AG10803 (cell line): Measurements from ENCODE around the gene TGFB1I1.

Experiments
- DNase-seq: peaks from one replicate; pipeline ENCODE4 v3.0.0; 2010; ENCODE audit warnings: low read depth
- H3K4me3 ChIP-seq: 2 replicates; pipeline ENCODE4 v1.5.1; 2011; ENCODE audit warnings: mild to moderate bottlenecking, low read length, control low read depth
- CTCF ChIP-seq: conservative IDR thresholded peaks from 2 replicates; pipeline ENCODE4 v1.5.1; 2011; ENCODE audit warnings: mild to moderate bottlenecking, low read length, control low read depth, inconsistent platforms

Gene TGFB1I1

GRCh38 chr16:31459687-31460581 is 12.0 kb upstream of the TGFB1I1 start:
- TF ChIP-seq CTCF, result no peak

GRCh38 chr16:31460582-31461002 is 11.4 kb upstream of the TGFB1I1 start:
- H3K4me3 ChIP-seq, result peak overlapping the region; percentile 68
- TF ChIP-seq CTCF, result peak; percentile 81
- peak; percentile 88 for DNase-seq

More at GRCh38 chr16:31459687-31460581, 12.0 kb upstream of the TGFB1I1 start:
- DNase-seq, result peak; percentile 99
- H3K4me3 ChIP-seq, result peak overlapping the region; percentile 91

- no peak for DNase-seq
- no peak for TF ChIP-seq CTCF
- no peak overlapping the region for H3K4me3 ChIP-seq
Measured at GRCh38 chr16:31461201-31461920, 10.6 kb upstream of the TGFB1I1 start.

- TF ChIP-seq CTCF, result no peak
- no peak overlapping the region for H3K4me3 ChIP-seq
- no peak for DNase-seq
Measured at GRCh38 chr16:31461921-31462804, 9.8 kb upstream of the TGFB1I1 start.

- TF ChIP-seq CTCF, result no peak
Measured at GRCh38 chr16:31464348-31464769, 7.6 kb upstream of the TGFB1I1 start.

GRCh38 chr16:31464781-31465260 is 7.1 kb upstream of the TGFB1I1 start:
- no peak overlapping the region for H3K4me3 ChIP-seq
- no peak for TF ChIP-seq CTCF
- no peak for DNase-seq

More at GRCh38 chr16:31464348-31464769, 7.6 kb upstream of the TGFB1I1 start:
- H3K4me3 ChIP-seq, result no peak overlapping the region
- no peak for DNase-seq
